K562 (cell line): ENCODE measurements around the gene TMEM184B. TPM values are rescaled to one million over a fixed set of nuclear protein-coding genes. Genes with fewer than 3 reads are reported as not detected.

Experiments
- CBFA2T2 ChIP-seq: fragments of 450-650 bp; conservative IDR thresholded peaks from 2 replicates; pipeline ENCODE4 v1.6.1; 2017; ENCODE audit warnings: mild to moderate bottlenecking
- CBFB ChIP-seq: sonication (generic); formaldehyde crosslinking; IDR thresholded peaks from 2 replicates; pipeline ENCODE4 v1.4.0; 2020; ENCODE audit warnings: mild to moderate bottlenecking, missing genetic modification reagents
- CHCHD3 ChIP-seq: fragments of 250-450 bp; sonication (Bioruptor Pico); IDR thresholded peaks from 2 replicates; pipeline ENCODE4 v2.1.2; 2022; ENCODE audit warnings: mild to moderate bottlenecking
- CHD1 ChIP-seq: fragments of 200-600 bp; sonication (generic); IDR thresholded peaks from one replicate; pipeline ENCODE4 v1.6.1; 2012; ENCODE audit warnings: mild to moderate bottlenecking, moderate library complexity, low read length, inconsistent platforms
- CTBP1 ChIP-seq: fragments of 450-650 bp; IDR thresholded peaks from 2 replicates; pipeline ENCODE4 v1.6.1; 2016; ENCODE audit warnings: borderline replicate concordance
- EHMT2 ChIP-seq: fragments of 450-650 bp; IDR thresholded peaks from 2 replicates; pipeline ENCODE4 v1.6.1; 2018; ENCODE audit warnings: antibody characterized with exemption
- ERF ChIP-seq: fragments of 450-650 bp; formaldehyde crosslinking; IDR thresholded peaks from 2 replicates; pipeline ENCODE4 v1.4.0; 2020; ENCODE audit warnings: mild to moderate bottlenecking, mixed read lengths
- FIP1L1 ChIP-seq: fragments of 200-400 bp; formaldehyde crosslinking; IDR thresholded peaks from 2 replicates; pipeline ENCODE4 v1.6.1; 2018; ENCODE audit warnings: mild to moderate bottlenecking, low read depth, low read length; ENCODE audit not compliant: poor library complexity, severe bottlenecking
- FOSL1 ChIP-seq: fragments of 200-800 bp; sonication (Bioruptor generic); conservative IDR thresholded peaks from 2 replicates; pipeline ENCODE4 v1.6.1; 2016; ENCODE audit warnings: missing genetic modification characterization, missing compliant biosample characterization
- KAT7 ChIP-seq: sonication (generic); formaldehyde crosslinking; IDR thresholded peaks from 2 replicates; pipeline ENCODE4 v1.8.0; 2022; ENCODE audit warnings: missing genetic modification reagents, mild to moderate bottlenecking, borderline replicate concordance
- L3MBTL2 ChIP-seq: fragments of 450-650 bp; IDR thresholded peaks from 2 replicates; pipeline ENCODE4 v1.6.1; 2016; ENCODE audit warnings: mild to moderate bottlenecking, moderate library complexity
- NFIC ChIP-seq: fragments of 450-650 bp; IDR thresholded peaks from 2 replicates; pipeline ENCODE4 v1.6.1; 2017; ENCODE audit warnings: mild to moderate bottlenecking, inconsistent platforms
- PHF8 ChIP-seq: fragments of 200-600 bp; sonication (generic); IDR thresholded peaks from 2 replicates; pipeline ENCODE4 v1.6.1; 2012; ENCODE audit warnings: mixed run types, mild to moderate bottlenecking, inconsistent platforms, low read length, moderate library complexity, borderline replicate concordance
- RBM39 ChIP-seq: fragments of 200-400 bp; formaldehyde crosslinking; optimal IDR thresholded peaks from 2 replicates; pipeline ENCODE3; 2018; ENCODE audit warnings: low read depth, low read length
- SIX5 ChIP-seq, 2 experiments: IDR thresholded peaks; 2 replicates each; pipeline ENCODE4 v1.6.1; 2011; ENCODE audit warnings: low read length in 2 of 2, borderline replicate concordance in 1 of 2, low read depth in 1 of 2, mild to moderate bottlenecking in 1 of 2, moderate library complexity in 1 of 2; ENCODE audit not compliant: insufficient read depth in 1 of 2
- SMAD2 ChIP-seq: fragments of 150-350 bp; IDR thresholded peaks from 2 replicates; pipeline ENCODE4 v1.6.1; 2014; ENCODE audit warnings: low read depth, mild to moderate bottlenecking, low read length
- TCF7 ChIP-seq: sonication (generic); IDR thresholded peaks from 2 replicates; pipeline ENCODE4 v1.6.1; 2016; ENCODE audit warnings: antibody characterized with exemption, borderline replicate concordance
- TCFL5 ChIP-seq: fragments of 250-450 bp; sonication (Bioruptor Pico); conservative IDR thresholded peaks from 2 replicates; pipeline ENCODE4 v1.6.1; 2021; ENCODE audit warnings: mild to moderate bottlenecking, moderate library complexity, matching md5 sums
- ZKSCAN3 ChIP-seq: fragments of 250-450 bp; sonication (Bioruptor Pico); IDR thresholded peaks from 2 replicates; pipeline ENCODE4 v1.4.0; 2020
- ZNF668 ChIP-seq: fragments of 250-450 bp; sonication (Bioruptor Pico); IDR thresholded peaks from 2 replicates; pipeline ENCODE4 v1.8.0; 2022; ENCODE audit warnings: mild to moderate bottlenecking, inconsistent platforms
- polyA plus RNA-seq, 8 experiments: library from polyadenylated mRNA; depleted of rRNA in 4 of 8; stranded (reverse) in 5 of 8; unstranded in 3 of 8; fragments of >200 nt; fragmentation: Nextera tagmentation in 2 of 8; fragmentation: Illumina TruSeq in 1 of 8; extraction: Ambion mirVana in 2 of 8; extraction: Trizol in 1 of 8; gene quantifications; 2 replicates each; pipeline versions ENCODE4 v1.2.1 to v1.2.3, GENCODE V29; 2011 to 2014; ENCODE audit warnings: inconsistent platforms in 1 of 8, missing spikeins in 1 of 8
- total RNA-seq, 7 experiments: library from RNA; depleted of rRNA in 6 of 7; stranded (reverse); fragments of >200 nt in 6 of 7; fragmentation: Illumina TruSeq in 2 of 7; extraction: Trizol in 2 of 7; gene quantifications; 2 replicates each; pipeline versions ENCODE4 v1.2.1 to v1.2.3, GENCODE V29; 2011 to 2021; ENCODE audit warnings: low replicate concordance in 1 of 7
- TF ChIP-seq, protein P1 (sequence below): sonication (generic); formaldehyde crosslinking; IDR thresholded peaks from 2 replicates; pipeline ENCODE4 v1.8.0; 2023; ENCODE audit warnings: mild to moderate bottlenecking, missing genetic modification reagents
- TF ChIP-seq, protein P2 (sequence below): sonication (generic); formaldehyde crosslinking; IDR thresholded peaks from 2 replicates; pipeline ENCODE4 v1.8.1; 2023; ENCODE audit warnings: mild to moderate bottlenecking, missing genetic modification reagents
- TF ChIP-seq, protein P3 (sequence below), 2 experiments: fragments of 250-450 bp in 1 of 2; fragments of 450-650 bp in 1 of 2; sonication (Bioruptor Pico) in 1 of 2; IDR thresholded peaks; 2 replicates each; pipeline versions ENCODE4 v1.6.1 to v1.8.0; 2016 to 2021; ENCODE audit warnings: mild to moderate bottlenecking in 2 of 2, moderate library complexity in 2 of 2, missing compliant biosample characterization in 1 of 2, missing genetic modification characterization in 1 of 2

The TMEM184B gene
- total and polyA plus RNA-seq, 9 of the 15 experiments (the other 6 are each of a cell fraction or from before 2014, with no cell fraction given), result 0.31 to 25.1 (median 6.2) TPM

- no peak for TF ChIP-seq FIP1L1
- TF ChIP-seq KAT7 (CRISPR knock-in tag), result no peak
- peak; percentile 87; the same call in 1 of the 2 replicates for TF ChIP-seq ERF (CRISPR knock-in tag)
- no peak for TF ChIP-seq ZNF668 (CRISPR knock-in tag)
- TF ChIP-seq SMAD2, result no peak
- no peak for TF ChIP-seq ZKSCAN3 (CRISPR knock-in tag)
- no peak for TF ChIP-seq RBM39
- TF ChIP-seq L3MBTL2, result peak; percentile 100
- TF ChIP-seq CBFA2T2, result no peak
- TF ChIP-seq FOSL1 (tag), result no peak
- no peak for TF ChIP-seq CBFB (CRISPR knock-in tag)
- TF ChIP-seq, protein P1, sequence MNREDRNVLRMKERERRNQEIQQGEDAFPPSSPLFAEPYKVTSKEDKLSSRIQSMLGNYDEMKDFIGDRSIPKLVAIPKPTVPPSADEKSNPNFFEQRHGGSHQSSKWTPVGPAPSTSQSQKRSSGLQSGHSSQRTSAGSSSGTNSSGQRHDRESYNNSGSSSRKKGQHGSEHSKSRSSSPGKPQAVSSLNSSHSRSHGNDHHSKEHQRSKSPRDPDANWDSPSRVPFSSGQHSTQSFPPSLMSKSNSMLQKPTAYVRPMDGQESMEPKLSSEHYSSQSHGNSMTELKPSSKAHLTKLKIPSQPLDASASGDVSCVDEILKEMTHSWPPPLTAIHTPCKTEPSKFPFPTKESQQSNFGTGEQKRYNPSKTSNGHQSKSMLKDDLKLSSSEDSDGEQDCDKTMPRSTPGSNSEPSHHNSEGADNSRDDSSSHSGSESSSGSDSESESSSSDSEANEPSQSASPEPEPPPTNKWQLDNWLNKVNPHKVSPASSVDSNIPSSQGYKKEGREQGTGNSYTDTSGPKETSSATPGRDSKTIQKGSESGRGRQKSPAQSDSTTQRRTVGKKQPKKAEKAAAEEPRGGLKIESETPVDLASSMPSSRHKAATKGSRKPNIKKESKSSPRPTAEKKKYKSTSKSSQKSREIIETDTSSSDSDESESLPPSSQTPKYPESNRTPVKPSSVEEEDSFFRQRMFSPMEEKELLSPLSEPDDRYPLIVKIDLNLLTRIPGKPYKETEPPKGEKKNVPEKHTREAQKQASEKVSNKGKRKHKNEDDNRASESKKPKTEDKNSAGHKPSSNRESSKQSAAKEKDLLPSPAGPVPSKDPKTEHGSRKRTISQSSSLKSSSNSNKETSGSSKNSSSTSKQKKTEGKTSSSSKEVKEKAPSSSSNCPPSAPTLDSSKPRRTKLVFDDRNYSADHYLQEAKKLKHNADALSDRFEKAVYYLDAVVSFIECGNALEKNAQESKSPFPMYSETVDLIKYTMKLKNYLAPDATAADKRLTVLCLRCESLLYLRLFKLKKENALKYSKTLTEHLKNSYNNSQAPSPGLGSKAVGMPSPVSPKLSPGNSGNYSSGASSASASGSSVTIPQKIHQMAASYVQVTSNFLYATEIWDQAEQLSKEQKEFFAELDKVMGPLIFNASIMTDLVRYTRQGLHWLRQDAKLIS (CRISPR knock-in tag), result no peak
- no peak for TF ChIP-seq CHCHD3
- TF ChIP-seq PHF8, result peak; percentile 47; the same call in 1 of the 2 replicates
- TF ChIP-seq EHMT2, result no peak
- TF ChIP-seq, protein P2, sequence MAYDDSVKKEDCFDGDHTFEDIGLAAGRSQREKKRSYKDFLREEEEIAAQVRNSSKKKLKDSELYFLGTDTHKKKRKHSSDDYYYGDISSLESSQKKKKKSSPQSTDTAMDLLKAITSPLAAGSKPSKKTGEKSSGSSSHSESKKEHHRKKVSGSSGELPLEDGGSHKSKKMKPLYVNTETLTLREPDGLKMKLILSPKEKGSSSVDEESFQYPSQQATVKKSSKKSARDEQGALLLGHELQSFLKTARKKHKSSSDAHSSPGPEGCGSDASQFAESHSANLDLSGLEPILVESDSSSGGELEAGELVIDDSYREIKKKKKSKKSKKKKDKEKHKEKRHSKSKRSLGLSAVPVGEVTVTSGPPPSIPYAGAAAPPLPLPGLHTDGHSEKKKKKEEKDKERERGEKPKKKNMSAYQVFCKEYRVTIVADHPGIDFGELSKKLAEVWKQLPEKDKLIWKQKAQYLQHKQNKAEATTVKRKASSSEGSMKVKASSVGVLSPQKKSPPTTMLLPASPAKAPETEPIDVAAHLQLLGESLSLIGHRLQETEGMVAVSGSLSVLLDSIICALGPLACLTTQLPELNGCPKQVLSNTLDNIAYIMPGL, result no peak
- TF ChIP-seq, protein P3, sequence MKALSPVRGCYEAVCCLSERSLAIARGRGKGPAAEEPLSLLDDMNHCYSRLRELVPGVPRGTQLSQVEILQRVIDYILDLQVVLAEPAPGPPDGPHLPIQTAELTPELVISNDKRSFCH (CRISPR knock-in tag; IDR thresholded peaks at IDR 0.05), result no peak
- TF ChIP-seq, protein P3 (tag; IDR thresholded peaks at IDR 0.05), result peak; percentile 68; the same call in 1 of the 2 replicates
- no peak for TF ChIP-seq TCF7
- TF ChIP-seq CHD1, result no peak
- TF ChIP-seq CTBP1, result peak; percentile 82
- TF ChIP-seq SIX5 (IDR thresholded peaks at IDR 0.05; ENCODE audit: borderline replicate concordance in 1 of 2, insufficient read depth in 1 of 2, low read depth in 1 of 2, low read length in 2 of 2), result no peak
- no peak for TF ChIP-seq TCFL5 (CRISPR knock-in tag)
- no peak; the same call in 1 of the 2 replicates for TF ChIP-seq NFIC
Observed at GRCh38 chr22:38214302-38215056, 58.3 kb downstream of the TMEM184B start (continued).
